HG03342 (cell line): ENCODE data around the gene TLR4.

Experiments
- ATAC-seq: cut with Tn5 transposase; IDR thresholded peaks from one replicate; pipeline ENCODE4 v1.9.1; 2021; ENCODE audit warnings: mild to moderate bottlenecking, moderate library complexity; ENCODE audit not compliant: unreplicated experiment

Gene TLR4

GRCh38 chr9:117704024-117704575 is at the start of gene TLR4:
Gene TLR4 (plus strand): TSS chr9:117704403. CDS start chr9:117704473, 70 bp downstream.
- peak; percentile 100 for ATAC-seq

GRCh38 chr9:117656002-117656401 is 48.2 kb upstream of the TLR4 start:
- ATAC-seq: no peak

GRCh38 chr9:117662651-117663050 is 41.6 kb upstream of the TLR4 start:
- ATAC-seq: no peak

- ATAC-seq: no peak
Measured at GRCh38 chr9:117664419-117664818, 39.8 kb upstream of the TLR4 start.

GRCh38 chr9:117665601-117666385 is 38.4 kb upstream of the TLR4 start:
- no peak for ATAC-seq

GRCh38 chr9:117671468-117671867 is 32.7 kb upstream of the TLR4 start:
- no peak for ATAC-seq

GRCh38 chr9:117672369-117672768 is 31.8 kb upstream of the TLR4 start:
- no peak for ATAC-seq

- no peak for ATAC-seq
Measured at GRCh38 chr9:117677572-117677971, 26.6 kb upstream of the TLR4 start.

GRCh38 chr9:117678871-117679270 is 25.3 kb upstream of the TLR4 start:
- peak; percentile 30 for ATAC-seq

GRCh38 chr9:117679416-117679815 is 24.8 kb upstream of the TLR4 start:
- no peak for ATAC-seq

- ATAC-seq: no peak
Measured at GRCh38 chr9:117681888-117682287, 22.3 kb upstream of the TLR4 start.

- peak; percentile 73 for ATAC-seq
Measured at GRCh38 chr9:117682955-117683710, 21.1 kb upstream of the TLR4 start.

- no peak for ATAC-seq
Measured at GRCh38 chr9:117687532-117687931, 16.7 kb upstream of the TLR4 start.

- ATAC-seq: no peak
Measured at GRCh38 chr9:117691367-117691766, 12.8 kb upstream of the TLR4 start.

GRCh38 chr9:117696154-117696553 is 8.0 kb upstream of the TLR4 start:
- no peak for ATAC-seq

- ATAC-seq: no peak
Measured at GRCh38 chr9:117697046-117697445, 7.2 kb upstream of the TLR4 start.

GRCh38 chr9:117703537-117703936 is 666 bp upstream of the TLR4 start:
- ATAC-seq: no peak

GRCh38 chr9:117704597-117704996 is 394 bp downstream of the TLR4 start:
- ATAC-seq: peak; percentile 5

GRCh38 chr9:117705386-117705785 is 1.2 kb downstream of the TLR4 start:
- no peak for ATAC-seq

- ATAC-seq: no peak
Measured at GRCh38 chr9:117706421-117707116, 2.4 kb downstream of the TLR4 start.

GRCh38 chr9:117707561-117707960 is 3.4 kb downstream of the TLR4 start:
- ATAC-seq: no peak
